Measurements from ENCODE around the gene SSR4.

SSR4 gene

DNA sequence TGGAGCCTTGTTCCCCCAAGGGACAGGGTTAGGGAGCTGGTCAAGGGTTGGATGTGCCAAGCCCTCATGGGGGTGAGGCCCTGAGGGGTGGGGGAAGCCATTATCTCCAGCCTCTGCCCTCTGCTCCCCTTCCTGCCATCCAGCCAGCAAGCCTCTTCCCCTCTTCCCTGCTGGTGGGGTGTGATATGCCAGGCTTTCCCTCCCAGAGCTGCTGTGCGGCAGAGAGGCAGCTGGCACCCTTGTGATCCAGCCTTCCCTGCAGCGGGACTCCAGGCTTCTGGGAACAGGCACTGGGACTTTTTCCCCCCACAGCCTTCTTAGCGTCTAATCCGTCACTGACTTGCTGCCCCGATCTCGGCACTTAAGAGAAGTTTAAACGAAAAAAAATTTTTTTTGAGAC is 6.3 kb downstream of the SSR4 start:
- Histone ChIP-seq H3K36me3 (ENCODE audit: insufficient read depth, low read length) (no peaks in the 10 kb centered on the region), H3K4me1 (ENCODE audit: insufficient read depth, low read length, poor library complexity, severe bottlenecking) (peaks cover 6% of the 10 kb centered on the region), H2AFZ (ENCODE audit: low read length) (no peak overlapping the region), H3K79me2 (ENCODE audit: insufficient read depth, low read length) (peaks cover 20% of the 10 kb centered on the region), H3K9me2 (replicated peaks; ENCODE audit: low read depth, low read length) (no peaks in the 10 kb centered on the region), H3K4me3 (ENCODE audit: low read length, poor library complexity, severe bottlenecking) (no peak overlapping the region), H3K9ac (ENCODE audit: low read depth, low read length, poor library complexity, severe bottlenecking) (no peak overlapping the region), H3F3A (ENCODE audit: low read depth) (no peaks in the 10 kb centered on the region), H3K9me3 (ENCODE audit: insufficient read depth, low read depth, low read length) (no peaks in the 10 kb centered on the region), H4K20me1 (ENCODE audit: insufficient read depth, low read length, poor library complexity, severe bottlenecking) (peaks cover 12% of the 10 kb centered on the region), H3K4me2 (ENCODE audit: low read depth, low read length, poor library complexity, severe bottlenecking) (no peak overlapping the region), H3K27me3 (ENCODE audit: insufficient read depth, low read length, poor library complexity, severe bottlenecking) (no peaks in the 10 kb centered on the region)
- no peak for TF ChIP-seq CTCF (conservative IDR thresholded peaks at IDR 0.05; ENCODE audit: low read length)

DNA sequence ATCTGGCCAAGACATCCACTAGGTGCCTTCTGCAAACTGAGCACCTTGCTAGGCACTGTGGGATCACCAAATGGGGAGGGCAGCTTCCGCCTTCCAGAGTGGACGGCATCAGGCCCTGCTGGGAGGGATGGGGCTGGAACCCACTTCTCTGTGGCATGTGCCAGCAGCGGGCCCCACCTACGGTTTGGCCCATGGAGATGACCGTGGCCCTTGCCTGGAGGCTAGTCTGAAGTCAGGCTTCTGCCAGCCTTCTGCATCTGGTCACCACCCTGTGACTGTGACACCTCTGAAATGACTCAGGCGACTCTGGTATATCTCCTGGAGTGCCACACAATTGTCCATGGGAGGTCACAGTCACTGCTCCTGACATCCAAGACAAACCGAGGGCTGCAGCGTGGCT is 7.2 kb downstream of the SSR4 start:
- Histone ChIP-seq H3F3A (ENCODE audit: low read depth) (no peaks in the 10 kb centered on the region), H2AFZ (ENCODE audit: low read length) (no peak overlapping the region), H3K9ac (ENCODE audit: low read depth, low read length, poor library complexity, severe bottlenecking) (no peak overlapping the region), H3K27me3 (ENCODE audit: insufficient read depth, low read length, poor library complexity, severe bottlenecking) (no peaks in the 10 kb centered on the region), H3K36me3 (ENCODE audit: insufficient read depth, low read length) (no peaks in the 10 kb centered on the region), H3K9me3 (ENCODE audit: insufficient read depth, low read depth, low read length) (no peaks in the 10 kb centered on the region), H3K9me2 (replicated peaks; ENCODE audit: low read depth, low read length) (no peaks in the 10 kb centered on the region), H3K79me2 (ENCODE audit: insufficient read depth, low read length) (peaks cover 11% of the 10 kb centered on the region), H4K20me1 (ENCODE audit: insufficient read depth, low read length, poor library complexity, severe bottlenecking) (peaks cover 4% of the 10 kb centered on the region), H3K4me2 (ENCODE audit: low read depth, low read length, poor library complexity, severe bottlenecking) (no peak overlapping the region), H3K4me3 (ENCODE audit: low read length, poor library complexity, severe bottlenecking) (no peak overlapping the region), H3K4me1 (ENCODE audit: insufficient read depth, low read length, poor library complexity, severe bottlenecking) (no peaks in the 10 kb centered on the region)
- TF ChIP-seq CTCF (conservative IDR thresholded peaks at IDR 0.05; ENCODE audit: low read length) (no peak), EZH2phosphoT487 (IDR thresholded peaks at IDR 0.05; ENCODE audit: borderline replicate concordance) (no peak)

GRCh38 chrX:153802513-153803045 is 8.1 kb downstream of the SSR4 start:
- Histone ChIP-seq H4K20me1 (ENCODE audit: insufficient read depth, low read length, poor library complexity, severe bottlenecking) (no peaks in the 10 kb centered on the region), H3K9me2 (replicated peaks; ENCODE audit: low read depth, low read length) (no peaks in the 10 kb centered on the region), H3K79me2 (ENCODE audit: insufficient read depth, low read length) (peaks cover 2% of the 10 kb centered on the region; the same call in 1 of the 2 replicates), H3F3A (ENCODE audit: low read depth) (no peaks in the 10 kb centered on the region), H3K9ac (ENCODE audit: low read depth, low read length, poor library complexity, severe bottlenecking) (no peak overlapping the region), H3K4me2 (ENCODE audit: low read depth, low read length, poor library complexity, severe bottlenecking) (no peak overlapping the region), H3K36me3 (ENCODE audit: insufficient read depth, low read length) (no peaks in the 10 kb centered on the region), H3K27me3 (ENCODE audit: insufficient read depth, low read length, poor library complexity, severe bottlenecking) (no peaks in the 10 kb centered on the region), H2AFZ (ENCODE audit: low read length) (no peak overlapping the region), H3K4me1 (ENCODE audit: insufficient read depth, low read length, poor library complexity, severe bottlenecking) (no peaks in the 10 kb centered on the region), H3K4me3 (ENCODE audit: low read length, poor library complexity, severe bottlenecking) (no peak overlapping the region), H3K9me3 (ENCODE audit: insufficient read depth, low read depth, low read length) (no peaks in the 10 kb centered on the region)
- no peak for TF ChIP-seq CTCF (conservative IDR thresholded peaks at IDR 0.05; ENCODE audit: low read length)
- TF ChIP-seq EZH2phosphoT487 (IDR thresholded peaks at IDR 0.05; ENCODE audit: borderline replicate concordance), result no peak

Measured in Loucy (cell line).